HUES6 (cell line): Measurements from ENCODE around the gene TTC39C.
"Not testable (repeated sequence)": the region's sequence is repeated elsewhere in the genome, so short reads cannot be mapped to it uniquely, and the experiment has no call there.

Experiments used
- H3K27ac ChIP-seq: 2 replicates; pipeline ENCODE4 v1.7.0; 2013; ENCODE audit warnings: low read depth, mild to moderate bottlenecking, low read length, inconsistent platforms
- H3K27me3 ChIP-seq: 2 replicates; pipeline ENCODE4 v1.6.1; 2013; ENCODE audit warnings: low read length; ENCODE audit not compliant: control insufficient read depth, insufficient read depth
- H3K36me3 ChIP-seq: 2 replicates; pipeline ENCODE4 v1.6.1; 2013; ENCODE audit warnings: low read length; ENCODE audit not compliant: control insufficient read depth, insufficient read depth
- H3K4me1 ChIP-seq: 2 replicates; pipeline ENCODE4 v1.6.1; 2013; ENCODE audit warnings: low read length; ENCODE audit not compliant: control insufficient read depth, insufficient read depth
- H3K4me3 ChIP-seq: 2 replicates; pipeline ENCODE4 v1.5.1; 2013; ENCODE audit warnings: low read depth, low read length
- H3K9ac ChIP-seq: one replicate; pipeline ENCODE4 v1.6.1; 2013; ENCODE audit warnings: mild to moderate bottlenecking, low read length
- H3K9me3 ChIP-seq: 2 replicates; pipeline ENCODE4 v1.6.1; 2013; ENCODE audit warnings: low read depth, low read length; ENCODE audit not compliant: control insufficient read depth, insufficient read depth

Gene TTC39C

GRCh38 chr18:24056506-24056905 lies 42.0 kb downstream of the TTC39C start:
- Histone ChIP-seq H3K27ac (no peak overlapping the region), H3K9me3 (peaks cover 6% of the 10 kb centered on the region), H3K27me3 (no peaks in the 10 kb centered on the region), H3K4me1 (peaks cover 6% of the 10 kb centered on the region), H3K36me3 (no peaks in the 10 kb centered on the region), H3K9ac (no peak overlapping the region), H3K4me3 (no peak overlapping the region)

- H3K27ac ChIP-seq = no peak overlapping the region
- H3K9me3 ChIP-seq = peaks cover 6% of the 10 kb centered on the region
- no peak overlapping the region for H3K4me3 ChIP-seq
- H3K36me3 ChIP-seq = no peaks in the 10 kb centered on the region
- no peaks in the 10 kb centered on the region for H3K27me3 ChIP-seq
- peaks cover 6% of the 10 kb centered on the region for H3K4me1 ChIP-seq
- no peak overlapping the region for H3K9ac ChIP-seq
Measured at GRCh38 chr18:24057804-24058203, 43.2 kb downstream of the TTC39C start.

GRCh38 chr18:24059385-24059784 lies 44.8 kb downstream of the TTC39C start:
- not testable (repeated sequence) for H3K9me3 ChIP-seq, H3K36me3 ChIP-seq, H3K27ac ChIP-seq

DNA sequence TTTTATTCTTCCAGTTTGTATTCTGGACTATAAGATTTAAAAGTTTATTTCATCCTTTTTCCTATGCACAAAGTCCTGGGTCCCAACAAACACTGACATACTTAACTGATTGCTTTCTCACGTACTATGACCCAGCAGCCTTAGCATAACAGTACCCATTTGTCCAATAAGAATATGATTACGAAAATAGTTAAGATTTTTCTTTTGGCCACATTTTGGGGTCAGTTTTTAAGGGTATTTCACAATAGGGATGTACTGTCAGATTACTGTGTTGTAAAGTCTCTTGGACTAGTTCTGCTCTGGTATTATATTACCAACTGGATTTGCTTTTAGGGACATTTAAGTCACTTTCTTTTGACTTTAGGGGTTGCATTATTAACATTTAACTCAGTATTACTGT lies 46.1 kb downstream of the TTC39C start:
- Histone ChIP-seq H3K27me3 (no peaks in the 10 kb centered on the region), H3K4me1 (peaks cover 5% of the 10 kb centered on the region), H3K27ac (no peak overlapping the region), H3K9me3 (peaks cover 6% of the 10 kb centered on the region), H3K36me3 (no peaks in the 10 kb centered on the region), H3K9ac (no peak overlapping the region), H3K4me3 (no peak overlapping the region)

More at GRCh38 chr18:24059385-24059784, 44.8 kb downstream of the TTC39C start:
- H3K9ac ChIP-seq, H3K4me3 ChIP-seq, H3K4me1 ChIP-seq, H3K27me3 ChIP-seq: not testable (repeated sequence)

DNA sequence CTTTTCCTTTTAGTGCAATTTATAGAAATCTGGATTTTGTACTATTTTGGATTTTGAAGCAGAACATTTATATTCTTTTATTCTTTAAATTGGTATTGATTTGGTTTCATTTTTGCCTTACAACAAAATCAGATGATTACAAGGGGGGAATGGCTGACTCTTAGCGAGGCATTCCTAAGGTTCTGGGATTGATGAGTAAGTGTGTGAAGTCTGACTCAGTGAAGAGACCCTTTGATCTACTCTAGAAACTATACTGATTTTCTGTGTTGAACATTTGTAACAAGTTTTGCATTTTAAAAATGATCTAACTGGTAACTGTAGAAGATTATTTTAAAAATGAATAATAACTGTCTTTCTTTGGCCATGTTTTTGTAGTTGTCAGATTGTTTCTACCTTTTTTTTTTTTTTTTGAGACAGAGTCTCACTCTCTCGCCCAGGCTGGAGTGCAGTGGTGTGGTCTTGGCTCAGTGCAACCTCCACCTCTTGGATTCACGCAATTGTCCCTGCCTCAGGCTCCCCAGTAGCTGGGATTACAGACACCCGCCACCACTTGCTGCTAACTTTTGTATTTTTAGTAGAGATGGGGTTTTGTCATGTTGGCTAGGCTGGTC lies 48.7 kb downstream of the TTC39C start:
- Histone ChIP-seq H3K4me3 (no peak overlapping the region), H3K4me1 (no peaks in the 10 kb centered on the region), H3K9me3 (no peaks in the 10 kb centered on the region; the same call in 1 of the 2 replicates), H3K36me3 (peaks cover 10% of the 10 kb centered on the region; the same call in 1 of the 2 replicates), H3K27me3 (no peaks in the 10 kb centered on the region), H3K9ac (no peak overlapping the region), H3K27ac (no peak overlapping the region)

DNA sequence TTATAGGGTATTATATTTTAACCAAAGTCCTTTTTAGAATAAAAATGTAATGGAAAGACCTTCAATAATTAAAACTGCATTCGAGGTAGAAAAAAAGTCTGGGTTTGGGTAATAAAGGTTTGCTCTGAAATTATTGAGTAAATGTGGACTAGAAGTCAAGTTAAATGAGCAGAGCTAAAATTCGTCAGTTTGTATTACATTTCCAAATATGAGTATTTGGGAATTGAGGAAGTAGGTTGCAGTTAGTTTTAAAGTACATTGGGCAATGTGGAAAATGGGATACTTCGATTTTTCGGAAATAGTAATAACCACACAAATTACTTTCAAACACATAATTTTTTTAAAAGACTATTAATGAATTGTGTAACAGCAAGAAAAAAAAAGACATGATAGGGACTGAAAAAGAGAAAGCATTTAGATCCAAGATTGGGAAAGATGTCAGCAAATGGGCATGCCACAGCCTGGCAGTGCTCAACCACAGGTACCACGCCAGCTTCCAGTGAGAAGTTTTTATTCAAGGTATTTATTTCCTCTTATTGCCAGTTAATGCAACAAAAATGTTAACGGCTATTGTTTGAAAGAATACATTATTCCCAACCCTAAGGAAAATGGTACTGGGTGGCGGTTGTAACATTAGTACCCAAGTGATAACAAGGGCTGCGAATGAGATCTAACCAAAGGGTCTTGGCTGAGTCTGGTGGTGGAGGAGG lies 50.0 kb downstream of the TTC39C start:
- no peak overlapping the region for H3K27ac ChIP-seq
- H3K4me3 ChIP-seq = no peak overlapping the region
- H3K36me3 ChIP-seq = peaks cover 10% of the 10 kb centered on the region; the same call in 1 of the 2 replicates
- H3K4me1 ChIP-seq = no peaks in the 10 kb centered on the region
- no peaks in the 10 kb centered on the region for H3K27me3 ChIP-seq
- H3K9ac ChIP-seq = no peak overlapping the region
- no peaks in the 10 kb centered on the region for H3K9me3 ChIP-seq

DNA sequence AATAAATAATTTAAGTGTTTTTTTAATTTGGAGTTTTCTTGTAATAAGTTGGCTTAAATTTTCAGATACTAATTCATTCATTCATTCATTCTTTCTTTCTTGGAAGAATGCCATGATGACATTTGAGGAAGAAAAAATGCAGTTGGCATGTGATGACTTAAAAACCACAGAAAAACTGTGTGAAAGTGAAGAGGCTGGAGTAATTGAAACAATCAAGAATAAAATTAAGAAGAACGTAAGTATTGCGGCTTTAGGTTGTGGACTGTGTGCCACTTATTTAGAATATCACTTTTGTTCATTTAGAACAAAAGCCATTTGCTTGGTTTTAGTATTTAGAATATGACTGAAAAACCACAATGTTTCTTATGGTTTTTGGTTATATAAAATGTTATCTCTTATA lies 51.4 kb downstream of the TTC39C start:
- Histone ChIP-seq H3K4me3 (no peak overlapping the region), H3K9ac (no peak overlapping the region), H3K27me3 (no peaks in the 10 kb centered on the region), H3K4me1 (no peaks in the 10 kb centered on the region), H3K9me3 (no peaks in the 10 kb centered on the region), H3K36me3 (peaks cover 10% of the 10 kb centered on the region; the same call in 1 of the 2 replicates), H3K27ac (no peak overlapping the region)

- H3K36me3 ChIP-seq = peaks cover 10% of the 10 kb centered on the region; the same call in 1 of the 2 replicates
- no peaks in the 10 kb centered on the region for H3K4me1 ChIP-seq
- H3K9me3 ChIP-seq = no peaks in the 10 kb centered on the region
- H3K27ac ChIP-seq = no peak overlapping the region
- no peak overlapping the region for H3K4me3 ChIP-seq
- H3K9ac ChIP-seq = no peak overlapping the region
- H3K27me3 ChIP-seq = no peaks in the 10 kb centered on the region
Measured at GRCh38 chr18:24068945-24069693, 54.6 kb downstream of the TTC39C start.

DNA sequence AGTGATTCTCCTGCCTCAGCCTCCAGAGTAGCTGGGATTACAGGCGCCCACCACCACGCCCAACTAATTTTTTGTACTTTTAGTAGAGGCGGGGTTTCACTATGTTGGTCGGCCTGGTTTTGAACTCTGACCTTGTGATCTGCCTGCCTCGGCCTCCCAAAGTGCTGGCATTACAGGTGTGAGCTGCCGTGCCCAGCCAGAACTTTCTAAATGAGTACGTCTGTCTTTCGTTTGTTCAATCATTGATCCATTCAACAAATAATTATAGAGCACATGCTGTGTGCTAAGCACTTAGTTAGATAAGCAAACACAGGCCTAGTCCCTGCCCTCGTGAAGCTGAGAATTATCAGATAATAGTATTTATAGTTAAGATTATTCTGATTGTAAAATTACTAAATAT lies 56.5 kb downstream of the TTC39C start:
- H3K27ac ChIP-seq = no peak overlapping the region
- no peak overlapping the region for H3K9ac ChIP-seq
- H3K9me3 ChIP-seq = no peaks in the 10 kb centered on the region
- peaks cover 13% of the 10 kb centered on the region; the same call in 1 of the 2 replicates for H3K36me3 ChIP-seq
- H3K27me3 ChIP-seq = no peaks in the 10 kb centered on the region
- H3K4me3 ChIP-seq = no peak overlapping the region
- H3K4me1 ChIP-seq = no peaks in the 10 kb centered on the region

DNA sequence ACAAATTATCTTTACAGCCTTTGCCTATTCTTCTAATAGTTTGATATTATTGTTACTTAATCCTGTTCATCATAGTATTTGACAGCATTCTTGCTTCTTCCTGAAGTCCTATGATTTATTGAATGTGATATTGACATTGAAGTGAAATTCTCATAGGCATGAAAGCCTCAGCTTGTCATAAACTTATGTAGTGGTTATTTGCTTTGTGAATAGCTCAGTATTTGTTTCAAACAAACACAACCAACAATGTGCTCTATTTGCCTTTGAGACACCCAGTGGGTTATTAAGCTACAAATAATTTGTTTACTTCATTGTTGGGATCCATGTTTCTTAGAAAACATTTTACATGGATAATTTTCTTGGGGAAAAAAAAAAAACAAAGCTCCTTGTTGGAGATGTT lies 57.2 kb downstream of the TTC39C start:
- H3K9me3 ChIP-seq = no peaks in the 10 kb centered on the region
- H3K36me3 ChIP-seq = peaks cover 7% of the 10 kb centered on the region; the same call in 1 of the 2 replicates
- H3K4me3 ChIP-seq = no peak overlapping the region
- H3K4me1 ChIP-seq = no peaks in the 10 kb centered on the region
- H3K27ac ChIP-seq = no peak overlapping the region
- H3K27me3 ChIP-seq = no peaks in the 10 kb centered on the region
- no peak overlapping the region for H3K9ac ChIP-seq

GRCh38 chr18:24072743-24073142 lies 58.2 kb downstream of the TTC39C start:
- Histone ChIP-seq H3K4me3 (no peak overlapping the region), H3K27me3 (no peaks in the 10 kb centered on the region), H3K27ac (no peak overlapping the region), H3K9me3 (no peaks in the 10 kb centered on the region), H3K9ac (no peak overlapping the region), H3K36me3 (peaks cover 3% of the 10 kb centered on the region; the same call in 1 of the 2 replicates), H3K4me1 (no peaks in the 10 kb centered on the region)
